ENCODE data around the gene NASP.
A peak's percentile ranks its signal among the peaks of the same experiment; 100 is the strongest.
"Not testable (repeated sequence)": the region's sequence is repeated elsewhere in the genome, so short reads cannot be mapped to it uniquely, and the experiment has no call there.

Gene NASP

DNA sequence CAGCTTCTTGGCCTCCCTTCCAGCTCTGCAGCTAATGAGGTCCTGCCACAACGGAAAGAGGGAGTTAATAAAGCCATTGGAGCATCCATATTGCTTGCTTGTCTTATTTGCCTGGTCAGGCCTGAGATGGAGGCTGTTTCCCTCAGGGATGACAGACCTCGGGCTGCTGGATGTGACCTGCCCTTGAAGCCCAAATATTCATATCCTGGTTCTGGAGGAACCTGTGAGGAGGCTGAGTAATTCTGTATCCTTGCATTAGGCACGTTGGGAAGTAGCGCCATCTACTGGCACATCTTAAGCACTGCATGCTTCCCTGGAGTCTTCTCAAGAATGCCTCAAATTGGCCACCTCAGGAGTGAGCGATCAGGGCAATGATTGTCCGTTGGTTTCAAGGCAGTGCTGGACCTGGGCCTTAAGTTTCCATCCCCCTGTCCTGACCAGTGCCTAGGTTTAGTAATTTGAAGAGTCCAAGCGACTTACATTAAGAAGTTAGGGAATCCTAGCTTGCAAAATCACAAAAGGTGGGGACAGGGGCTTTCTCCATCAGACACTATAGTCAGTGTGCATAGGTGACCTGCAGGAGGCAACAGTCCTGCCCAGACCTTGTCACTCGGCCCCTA is 13.8 kb upstream of the NASP start:
- DNase-seq = no peak

DNA sequence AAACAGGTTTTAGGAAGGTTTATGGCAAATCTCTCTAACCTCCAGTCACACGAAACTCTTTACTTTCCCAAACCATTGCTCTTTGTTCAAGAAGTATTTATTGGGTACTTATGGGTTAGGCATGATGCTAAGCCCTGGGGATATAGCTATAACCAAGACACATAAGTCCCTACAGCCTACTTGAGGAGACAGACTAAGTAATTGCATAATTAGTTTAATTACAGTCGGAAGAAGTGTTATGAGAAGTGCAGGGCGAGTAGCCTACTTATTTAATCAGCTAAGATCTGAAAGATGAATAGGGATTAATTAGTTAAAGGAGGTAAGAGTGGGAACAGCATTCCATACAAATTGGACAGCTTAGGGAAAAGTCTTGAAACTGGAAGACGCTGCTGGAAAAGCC is 13.2 kb upstream of the NASP start:
- DNase-seq = no peak

DNA sequence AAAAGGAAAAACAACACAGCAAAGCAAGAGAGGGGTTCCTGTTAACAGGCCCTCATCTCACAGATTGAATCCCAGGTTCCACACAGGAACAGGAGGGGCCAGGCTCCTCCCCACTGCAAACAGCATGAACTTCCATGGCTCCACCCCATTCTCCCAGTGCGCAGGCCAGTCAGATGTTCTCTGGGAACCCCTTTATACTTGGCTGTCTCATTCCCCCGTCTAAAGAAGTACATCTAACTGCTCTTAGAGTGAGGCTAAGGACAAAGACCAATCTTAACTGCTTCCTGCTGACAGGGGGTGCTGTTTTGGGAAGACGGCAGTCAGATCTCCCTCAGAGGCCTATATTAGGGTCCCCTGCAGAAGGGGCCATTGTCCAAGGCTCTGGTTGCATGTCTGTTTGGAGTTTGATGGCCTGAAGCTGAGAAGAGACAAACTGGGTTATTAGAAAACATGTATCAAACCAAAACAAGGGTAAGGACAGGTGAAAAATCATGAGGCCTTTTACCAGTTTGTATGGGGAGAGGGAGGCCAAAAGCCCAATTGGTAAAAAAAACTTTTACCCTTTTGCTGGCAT is 10.5 kb upstream of the NASP start:
- no peak for DNase-seq

DNA sequence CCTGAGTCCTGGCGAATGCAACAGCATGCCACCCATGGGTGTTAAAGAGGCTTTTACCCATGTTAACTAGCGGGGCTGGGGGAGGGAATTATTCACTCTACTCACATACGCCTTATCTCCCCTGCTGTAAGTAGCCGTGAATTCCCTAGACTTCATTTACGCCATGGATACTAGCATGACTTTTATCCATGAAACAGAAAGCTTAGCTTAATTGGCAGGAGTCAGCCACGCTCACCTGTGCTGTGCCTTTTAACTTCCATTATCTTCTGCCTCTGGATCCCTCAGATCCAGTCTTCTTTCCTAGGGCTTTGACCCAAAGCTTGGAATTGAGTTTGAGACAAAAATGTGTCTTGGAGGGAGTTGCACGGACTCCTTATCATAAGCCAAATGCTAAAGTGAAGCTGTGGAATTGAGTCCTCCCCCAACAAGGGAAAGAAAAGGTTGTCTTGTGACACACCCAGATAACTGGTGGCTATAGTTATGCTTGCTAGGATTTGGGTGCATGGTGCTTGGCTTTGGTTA is 9.7 kb upstream of the NASP start:
- DNase-seq = no peak

DNA sequence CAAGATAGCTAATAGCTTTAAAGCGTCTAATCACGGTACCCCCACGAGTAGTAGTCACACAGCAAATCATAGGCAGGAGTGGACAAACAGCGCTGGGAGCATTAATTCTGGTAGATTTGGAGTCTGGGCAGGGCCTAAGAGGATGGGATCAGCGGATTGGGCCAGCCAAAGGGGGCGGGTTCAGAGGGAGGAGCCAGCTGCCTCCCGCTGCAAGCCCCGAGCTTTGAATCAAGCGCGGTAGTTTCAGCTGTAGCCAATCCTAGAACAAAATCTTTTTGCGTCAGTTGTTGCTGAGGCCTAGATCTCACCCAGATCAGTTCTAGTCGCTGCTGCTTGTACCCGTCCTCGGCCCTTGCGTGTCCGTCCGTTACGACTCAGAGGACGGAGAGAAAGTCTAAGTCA is 576 bp upstream of the NASP start:
- peak; percentile 76 for DNase-seq

DNA sequence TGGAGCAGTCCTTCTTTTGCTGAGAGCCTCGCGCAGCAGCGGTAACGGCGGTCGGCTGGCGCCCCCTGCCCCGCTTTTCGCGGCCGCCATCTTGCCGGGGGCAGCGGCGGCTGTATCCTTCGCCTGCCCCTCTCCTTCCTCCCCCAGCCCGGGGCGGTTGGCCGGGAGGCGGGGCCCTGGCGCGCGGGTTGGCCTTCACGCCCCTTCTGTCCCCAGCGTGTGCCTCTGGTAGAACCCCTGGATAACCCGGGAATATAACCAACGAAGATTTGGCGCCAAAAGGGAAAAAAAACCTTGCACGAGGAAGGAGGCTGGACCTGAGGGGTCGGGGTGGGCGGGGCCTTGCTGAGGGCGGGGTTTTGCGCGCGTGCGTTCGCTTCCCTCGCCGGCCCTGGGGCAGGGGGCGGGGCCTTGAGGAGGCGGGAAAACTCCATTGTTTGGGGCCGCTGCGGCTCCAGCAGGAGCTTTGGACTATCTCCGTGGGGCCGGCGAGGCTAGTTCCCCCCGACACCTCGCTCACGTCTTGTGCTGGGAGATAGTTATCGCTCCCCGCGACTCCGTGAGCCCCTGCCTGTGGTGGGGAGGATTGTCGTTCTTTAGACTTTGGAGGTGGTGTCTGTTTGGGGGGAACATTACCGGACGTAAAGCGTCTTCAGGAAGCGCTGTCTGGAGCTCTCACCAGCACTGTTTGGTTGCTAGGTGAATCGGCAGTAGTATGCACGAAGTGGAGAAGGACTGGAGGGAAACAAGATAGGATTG is 689 bp downstream of the NASP start:
- DNase-seq = peak; percentile 11

DNA sequence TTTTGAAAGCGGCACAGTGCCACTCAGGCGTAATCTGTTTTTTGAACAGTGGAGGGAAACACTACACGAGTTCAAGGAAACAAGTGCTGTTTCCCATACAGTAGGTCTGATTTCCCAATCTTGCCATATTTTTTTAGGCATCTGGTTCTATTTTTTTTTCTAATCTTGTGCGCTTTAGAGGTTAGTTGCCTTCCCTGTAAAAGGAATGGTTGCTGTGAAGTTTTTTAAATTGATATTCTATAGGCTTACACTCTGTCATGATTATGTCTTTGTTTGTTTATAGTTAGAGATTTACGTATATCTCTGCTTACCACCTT is 1.2 kb downstream of the NASP start:
- DNase-seq = no peak

DNA sequence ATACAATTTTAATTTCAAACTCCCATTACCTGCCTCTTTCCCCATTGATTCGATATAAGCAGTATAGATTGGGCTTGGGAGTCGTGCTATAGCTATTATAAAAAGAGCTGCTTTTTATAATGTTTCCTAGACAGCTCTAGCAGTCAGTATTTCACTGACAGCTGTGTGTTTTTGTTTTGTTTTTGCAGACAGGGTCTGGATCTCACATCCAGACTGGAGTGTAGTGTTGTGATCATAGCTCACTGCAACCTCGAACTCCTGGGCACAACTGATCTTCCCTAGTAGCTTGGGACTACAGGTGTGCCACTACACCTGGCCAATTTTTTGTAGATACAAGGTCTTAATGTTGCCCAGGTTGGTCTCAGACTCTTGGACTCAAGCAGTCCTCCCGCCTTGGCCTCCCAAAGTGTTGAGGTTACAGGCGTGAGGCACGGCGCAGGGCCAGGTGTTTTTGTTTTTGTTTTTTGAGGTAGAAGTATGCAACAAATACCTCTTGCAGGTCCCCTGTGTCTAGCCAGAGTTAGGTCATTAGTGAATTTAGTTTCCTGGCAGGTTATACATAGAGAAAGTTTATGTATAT is 1.7 kb downstream of the NASP start:
- no peak for DNase-seq

DNA sequence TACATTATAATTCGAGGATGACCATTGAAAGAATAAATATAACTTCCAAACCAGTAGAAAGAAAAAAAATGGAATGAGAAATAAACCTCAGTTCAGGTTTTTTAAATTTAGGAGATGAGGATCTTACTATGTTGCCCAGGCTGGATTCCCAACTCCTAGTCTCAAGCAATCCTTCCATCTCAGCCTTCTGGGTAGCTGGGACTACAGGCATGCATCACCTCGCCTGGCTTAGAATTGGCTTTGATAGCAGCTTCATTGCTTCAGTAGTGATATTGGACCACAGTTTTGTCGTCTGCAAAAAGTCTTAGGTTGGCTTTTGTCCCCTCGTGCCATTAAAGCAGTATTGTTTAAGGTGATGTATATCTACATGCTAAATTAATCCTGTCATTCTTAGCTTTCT is 2.9 kb downstream of the NASP start:
- DNase-seq = no peak

DNA sequence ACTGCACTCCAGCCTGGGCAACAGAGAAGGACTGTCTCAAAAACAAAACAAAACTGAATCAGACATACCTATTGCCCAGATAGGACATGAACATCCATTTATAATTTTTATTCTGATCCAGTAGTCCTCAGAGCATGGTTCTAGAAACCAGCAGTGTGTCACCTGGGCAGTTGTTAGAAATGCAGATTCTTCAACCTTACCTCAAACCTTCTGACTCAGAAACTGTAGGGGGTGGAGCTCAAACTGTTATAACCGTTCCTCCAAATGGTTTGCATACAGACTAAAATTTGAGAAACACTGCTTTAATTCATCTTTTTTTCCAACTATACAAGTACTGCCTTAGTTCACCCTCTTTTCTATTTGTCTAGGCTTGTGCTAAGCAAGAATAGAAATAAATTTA is 6.0 kb downstream of the NASP start:
- no peak for DNase-seq

DNA sequence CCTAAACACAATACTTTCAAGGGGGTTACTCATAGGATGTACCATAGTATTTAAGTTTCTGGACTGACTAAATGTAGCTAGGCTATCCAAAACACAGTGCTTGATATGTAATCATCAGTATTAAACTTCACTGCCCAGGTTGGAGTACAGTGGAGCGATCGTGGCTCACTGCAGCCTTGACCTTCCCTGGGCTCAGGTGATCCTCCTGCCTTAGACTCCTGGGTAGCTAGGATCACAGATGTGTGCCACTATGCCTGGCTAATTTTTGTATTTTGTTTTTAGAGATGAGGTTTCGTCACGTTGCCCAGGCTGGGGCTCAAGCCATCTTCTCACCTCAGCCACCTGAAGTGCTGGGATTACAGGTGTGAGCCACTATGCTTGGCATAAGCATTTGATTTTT is 10.6 kb downstream of the NASP start:
- no peak for DNase-seq

DNA sequence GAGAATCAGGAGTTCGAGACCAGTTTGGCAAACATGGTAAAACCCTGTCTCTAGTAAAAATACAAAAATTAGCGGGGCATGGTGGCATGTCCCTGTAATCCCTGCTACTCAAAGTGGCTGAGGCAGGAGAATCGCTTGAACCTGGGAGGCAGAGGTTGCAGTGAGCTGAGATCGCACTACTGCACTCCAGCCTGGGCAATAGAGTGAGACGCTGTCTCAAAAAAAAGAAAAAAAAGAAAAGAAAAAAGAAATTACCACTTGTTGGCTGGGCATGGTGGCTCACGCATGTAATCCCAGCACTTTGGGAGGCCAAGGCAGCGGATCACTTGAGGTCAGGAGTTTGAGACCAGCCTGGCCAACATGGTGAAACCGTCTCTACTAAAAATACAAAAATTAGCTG is 12.9 kb downstream of the NASP start:
- DNase-seq = not testable (repeated sequence)

DNA sequence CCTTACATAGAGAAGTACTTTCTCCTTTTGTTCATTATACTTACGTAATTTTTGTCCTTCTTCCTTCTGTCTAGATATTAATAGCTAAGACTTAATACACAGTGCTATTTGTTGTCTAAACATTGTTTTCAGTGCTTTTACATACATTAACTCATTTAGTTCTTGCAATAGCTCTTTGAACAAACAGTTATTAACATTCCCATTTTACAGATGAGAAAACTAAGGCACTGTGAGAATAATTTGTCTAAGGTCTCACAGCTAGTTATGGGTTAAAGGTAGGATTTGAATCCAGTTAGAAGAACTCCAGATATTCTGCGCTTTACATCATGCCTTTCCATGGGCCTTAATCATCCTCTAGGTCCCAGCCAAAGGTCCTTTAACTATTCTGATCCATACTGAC is 20.4 kb downstream of the NASP start:
- no peak for DNase-seq

DNA sequence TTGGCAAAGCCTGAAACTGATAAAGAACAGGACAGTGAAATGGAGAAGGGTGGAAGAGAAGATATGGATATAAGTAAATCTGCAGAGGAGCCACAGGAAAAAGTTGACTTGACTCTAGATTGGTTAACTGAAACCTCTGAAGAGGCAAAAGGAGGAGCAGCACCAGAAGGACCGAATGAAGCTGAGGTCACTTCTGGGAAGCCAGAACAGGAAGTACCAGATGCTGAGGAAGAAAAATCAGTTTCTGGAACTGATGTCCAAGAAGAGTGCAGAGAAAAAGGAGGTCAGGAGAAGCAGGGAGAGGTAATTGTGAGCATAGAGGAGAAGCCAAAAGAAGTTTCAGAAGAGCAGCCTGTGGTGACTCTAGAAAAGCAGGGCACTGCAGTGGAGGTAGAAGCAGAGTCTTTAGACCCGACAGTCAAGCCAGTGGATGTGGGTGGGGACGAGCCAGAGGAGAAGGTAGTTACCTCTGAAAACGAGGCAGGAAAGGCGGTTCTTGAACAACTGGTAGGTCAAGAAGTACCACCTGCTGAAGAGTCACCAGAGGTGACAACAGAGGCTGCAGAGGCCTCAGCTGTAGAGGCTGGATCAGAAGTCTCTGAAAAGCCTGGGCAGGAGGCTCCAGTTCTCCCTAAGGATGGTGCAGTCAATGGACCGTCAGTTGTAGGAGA is 23.7 kb downstream of the NASP start:
- no peak for DNase-seq

DNA sequence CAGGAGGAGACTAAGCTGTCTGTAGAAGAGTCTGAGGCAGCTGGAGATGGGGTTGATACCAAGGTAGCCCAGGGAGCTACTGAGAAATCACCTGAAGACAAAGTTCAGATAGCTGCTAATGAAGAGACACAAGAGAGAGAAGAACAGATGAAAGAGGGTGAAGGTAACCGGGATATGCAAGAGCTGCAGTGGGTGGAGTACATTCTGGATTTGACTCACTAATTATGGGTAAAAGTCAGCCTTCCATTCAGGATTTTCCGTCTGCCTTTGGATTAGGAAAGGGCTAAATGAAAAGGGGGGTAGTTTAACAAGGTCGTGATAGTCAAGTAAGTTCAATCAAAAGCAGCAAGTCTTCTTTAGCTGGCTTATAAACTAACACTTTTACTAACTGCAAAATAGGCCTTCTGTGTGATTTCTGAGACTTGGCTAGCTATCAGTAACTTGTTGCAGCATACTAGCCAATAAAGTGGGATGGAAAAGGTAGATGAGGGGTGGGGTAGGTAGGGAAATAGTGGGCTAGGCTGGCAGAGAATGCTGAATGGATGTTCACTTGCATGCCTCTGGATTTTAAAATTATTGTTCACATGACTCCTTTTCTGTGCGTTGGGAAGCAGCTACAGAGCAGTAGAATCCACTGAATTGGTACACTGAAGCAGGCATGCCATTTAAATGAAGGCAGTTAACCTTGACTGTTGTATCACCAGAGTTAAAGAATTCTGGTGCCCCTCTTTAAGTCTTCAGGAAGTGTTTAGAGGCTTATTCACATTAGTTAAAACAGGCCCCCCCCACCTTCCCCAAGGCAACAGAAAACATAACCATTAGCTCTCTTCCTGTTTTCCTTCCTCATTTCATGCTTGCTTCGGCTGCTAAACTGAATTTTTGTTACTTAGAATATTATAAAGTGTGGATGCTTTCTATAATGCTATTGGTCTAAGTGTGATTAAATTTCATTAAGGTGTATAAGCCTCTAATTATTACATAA is 24.6 kb downstream of the NASP start:
- no peak for DNase-seq

DNA sequence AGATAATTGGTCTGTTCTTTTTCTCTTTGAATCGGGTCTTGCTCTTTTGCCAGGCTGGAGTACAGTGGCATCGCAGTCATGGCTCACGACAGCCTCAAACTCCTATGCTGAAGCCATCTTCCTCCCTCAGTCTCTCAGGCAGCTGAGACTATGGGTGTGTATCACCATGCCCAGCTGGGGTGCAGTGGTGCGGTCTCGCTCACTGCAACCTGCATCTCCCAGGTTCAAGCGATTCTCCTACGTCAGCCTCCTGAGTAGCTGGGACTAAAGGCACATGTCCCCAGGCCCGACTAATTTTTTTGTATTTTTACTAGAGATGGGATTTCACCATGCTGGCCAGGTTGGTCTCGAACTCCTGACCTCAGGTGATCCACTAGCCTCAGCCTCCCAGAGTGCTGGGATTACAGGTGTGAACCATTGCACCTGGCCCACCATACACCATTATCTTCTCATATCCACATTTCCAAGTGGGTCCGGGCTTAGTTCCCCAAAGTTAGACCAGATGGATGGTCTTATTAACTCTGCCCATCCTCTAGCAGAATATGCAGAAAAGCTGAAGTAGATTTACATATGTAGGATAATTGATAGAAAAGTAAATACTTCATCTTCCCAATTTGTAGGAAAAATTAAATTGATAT is 26.9 kb downstream of the NASP start:
- no peak for DNase-seq

DNA sequence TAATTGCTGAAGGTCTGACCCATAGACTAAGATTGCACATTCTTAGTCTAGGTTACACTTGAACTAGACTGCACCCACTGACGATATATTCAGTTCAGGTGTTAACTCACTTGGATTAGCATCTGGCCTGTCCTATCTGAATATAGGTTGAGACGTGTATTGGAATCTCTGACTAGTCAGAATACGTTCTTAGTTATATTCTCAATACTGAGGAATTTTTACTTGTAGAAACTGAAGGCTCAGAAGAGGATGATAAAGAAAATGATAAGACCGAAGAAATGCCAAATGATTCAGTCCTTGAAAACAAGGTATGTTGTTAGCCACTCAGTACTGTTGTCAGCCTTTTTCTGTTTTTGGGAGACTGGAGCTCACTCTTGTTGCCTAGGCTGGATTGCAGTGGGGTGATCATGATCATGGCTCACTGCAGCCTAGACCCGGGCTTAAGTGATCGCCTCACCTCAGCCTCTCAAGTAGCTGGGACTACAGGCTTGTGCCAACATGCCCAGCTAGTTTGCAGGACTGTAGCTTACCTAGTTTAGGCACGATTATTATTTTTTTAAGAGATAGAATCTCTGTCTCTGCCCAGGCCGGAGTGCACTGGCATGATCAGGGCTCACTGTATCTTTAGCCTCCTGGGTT is 29.2 kb downstream of the NASP start:
- DNase-seq = no peak

DNA sequence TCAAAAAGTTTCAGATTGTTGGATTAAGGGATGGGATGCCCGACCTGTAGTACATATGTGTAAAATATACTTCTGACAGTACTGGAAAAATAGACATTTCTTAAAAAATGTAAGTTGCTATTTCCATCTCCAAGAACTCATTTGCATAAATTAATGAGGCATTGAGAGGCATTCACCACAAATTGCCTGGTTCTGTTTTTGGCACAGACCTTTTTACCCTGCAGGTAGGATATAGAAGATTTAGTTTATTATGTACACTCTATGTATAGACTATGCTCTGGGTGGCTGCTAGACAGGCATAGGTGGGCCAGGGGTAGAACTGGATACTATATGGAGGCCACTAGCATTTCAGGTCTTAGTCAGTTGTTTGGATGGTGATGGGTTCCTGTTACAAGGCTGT is 32.0 kb downstream of the NASP start:
- no peak for DNase-seq

DNA sequence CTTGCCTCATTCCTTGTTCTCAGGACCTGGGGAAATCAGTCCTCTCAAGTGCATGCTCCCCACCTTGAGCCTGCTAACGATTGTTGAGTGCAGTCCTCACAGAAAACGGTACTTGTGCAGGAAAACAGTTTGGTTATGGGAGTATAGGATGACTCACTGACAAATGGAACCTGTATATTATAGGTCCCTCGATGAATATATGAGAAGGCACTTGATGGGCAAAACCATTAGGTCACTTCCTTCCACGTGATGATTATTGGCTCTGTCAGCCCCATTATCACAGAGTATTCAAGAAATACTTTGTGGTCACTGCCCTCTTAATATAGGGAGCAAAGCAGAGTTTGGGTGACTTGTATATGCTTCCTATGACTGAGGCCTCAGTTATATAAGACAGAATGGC is 33.8 kb downstream of the NASP start:
- no peak for DNase-seq

DNA sequence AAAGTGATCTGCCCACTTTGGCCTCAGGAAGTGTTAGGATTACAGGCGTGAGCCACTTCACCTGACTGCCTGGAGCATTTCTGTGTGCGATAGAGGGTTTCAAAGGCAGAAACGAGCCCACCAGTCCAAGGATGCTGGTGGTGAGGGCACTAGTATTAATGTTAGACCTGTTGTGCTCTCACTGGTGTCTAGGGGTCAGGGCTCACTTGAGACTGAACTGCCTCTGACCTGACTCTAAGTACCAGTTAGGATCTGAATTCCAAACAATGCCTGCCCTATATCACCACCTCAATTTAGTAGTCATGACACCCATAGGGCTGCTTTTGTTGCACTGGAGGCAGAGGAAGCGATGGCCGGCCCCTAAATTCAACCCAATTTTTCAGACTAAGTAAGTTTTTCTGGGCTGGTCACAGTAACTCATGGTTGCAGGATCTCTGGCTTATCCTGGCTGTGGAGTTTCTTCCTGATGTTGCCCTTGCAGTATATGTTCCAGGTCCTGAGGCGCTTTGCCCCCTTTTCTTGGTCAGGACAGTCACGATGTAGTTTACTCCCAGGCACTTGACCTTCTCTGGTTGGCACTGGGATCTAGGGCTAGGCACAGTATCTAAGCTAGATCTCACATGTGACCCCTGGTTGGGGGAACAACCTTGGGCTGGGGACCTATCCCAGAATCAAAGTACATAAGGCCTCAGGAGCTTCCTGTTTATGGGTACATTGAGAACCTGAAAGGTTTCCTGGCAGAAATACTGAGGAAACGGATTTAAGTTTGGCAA is 35.5 kb downstream of the NASP start:
- no peak for DNase-seq
